ENCODE data around the gene MMP3.

GRCh38 chr11:102807921-102808320, 35.5 kb downstream of the MMP3 start:
- peak in 2 of 6 experiments; percentile 11 to 26 for TF ChIP-seq CTCF (IDR thresholded peaks at IDR 0.05)
- no peak for TF ChIP-seq POLR2A (IDR thresholded peaks at IDR 0.05)
